Testis (tissue), 2 donors: ENCODE data around the gene RNF144B.

Experiments used
- POLR2A ChIP-seq: fragments of 450-650 bp; IDR thresholded peaks from one replicate; pipeline ENCODE4 v1.6.1; 2017; ENCODE audit warnings: antibody characterized with exemption, mild to moderate bottlenecking, moderate library complexity
- TF ChIP-seq, protein P1 (sequence below), 3 experiments: fragments of 450-650 bp in 2 of 3; fragments of 200-600 bp in 1 of 3; sonication (generic) in 1 of 3; IDR thresholded peaks; one replicate each; pipeline ENCODE4 v1.5.1; 2016 to 2019; ENCODE audit warnings: antibody characterized with exemption in 3 of 3, mild to moderate bottlenecking in 2 of 3, moderate library complexity in 1 of 3

DNA sequence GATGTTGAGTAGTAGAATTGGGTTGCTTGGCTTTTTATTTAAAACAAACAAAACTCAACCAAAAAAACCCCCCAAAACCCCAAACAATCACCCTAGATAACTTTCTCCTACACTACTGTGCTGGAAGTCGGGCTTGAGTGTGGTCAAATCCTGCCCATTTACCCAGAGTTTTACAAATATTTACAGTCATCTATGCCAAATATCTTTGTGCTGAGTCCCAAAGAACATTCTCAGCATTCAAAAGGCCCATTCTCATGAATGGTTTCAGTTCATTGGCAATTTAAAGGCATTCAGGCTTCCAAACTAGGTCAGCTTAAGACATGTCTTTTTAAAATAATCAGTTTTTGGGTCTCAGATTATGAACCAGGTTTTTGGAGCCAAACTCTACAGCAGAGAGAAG, 1.8 kb downstream of the RNF144B start:
- TF ChIP-seq, protein P1, sequence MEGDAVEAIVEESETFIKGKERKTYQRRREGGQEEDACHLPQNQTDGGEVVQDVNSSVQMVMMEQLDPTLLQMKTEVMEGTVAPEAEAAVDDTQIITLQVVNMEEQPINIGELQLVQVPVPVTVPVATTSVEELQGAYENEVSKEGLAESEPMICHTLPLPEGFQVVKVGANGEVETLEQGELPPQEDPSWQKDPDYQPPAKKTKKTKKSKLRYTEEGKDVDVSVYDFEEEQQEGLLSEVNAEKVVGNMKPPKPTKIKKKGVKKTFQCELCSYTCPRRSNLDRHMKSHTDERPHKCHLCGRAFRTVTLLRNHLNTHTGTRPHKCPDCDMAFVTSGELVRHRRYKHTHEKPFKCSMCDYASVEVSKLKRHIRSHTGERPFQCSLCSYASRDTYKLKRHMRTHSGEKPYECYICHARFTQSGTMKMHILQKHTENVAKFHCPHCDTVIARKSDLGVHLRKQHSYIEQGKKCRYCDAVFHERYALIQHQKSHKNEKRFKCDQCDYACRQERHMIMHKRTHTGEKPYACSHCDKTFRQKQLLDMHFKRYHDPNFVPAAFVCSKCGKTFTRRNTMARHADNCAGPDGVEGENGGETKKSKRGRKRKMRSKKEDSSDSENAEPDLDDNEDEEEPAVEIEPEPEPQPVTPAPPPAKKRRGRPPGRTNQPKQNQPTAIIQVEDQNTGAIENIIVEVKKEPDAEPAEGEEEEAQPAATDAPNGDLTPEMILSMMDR (IDR thresholded peaks at IDR 0.05), result no peak
- no peak for TF ChIP-seq POLR2A
